ENCODE results near the gene TNRC18.
"Not testable (repeated sequence)": the region's sequence is repeated elsewhere in the genome, so short reads cannot be mapped to it uniquely, and the experiment has no call there.

The TNRC18 gene

DNA sequence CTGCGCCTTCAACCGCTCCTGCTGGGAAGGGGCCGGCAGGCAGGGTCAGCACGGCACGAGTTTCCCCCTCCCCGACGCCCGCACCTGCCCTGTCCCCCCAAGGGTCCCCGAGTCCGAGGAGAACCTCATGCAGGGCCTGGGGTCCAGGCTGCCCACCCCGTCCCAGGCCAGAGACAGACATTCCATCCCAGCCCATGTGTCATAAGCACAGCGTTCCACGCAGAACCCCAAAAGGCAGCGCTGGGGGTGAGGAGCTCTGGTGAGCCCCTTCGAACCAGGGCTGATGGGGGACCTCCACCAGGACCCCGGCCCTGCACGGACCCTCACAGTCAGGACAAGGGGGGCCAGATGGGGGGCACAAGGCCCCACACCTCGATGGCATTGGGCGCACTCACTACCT lies 49.2 kb downstream of the TNRC18 start:
- no peak for DNase-seq

DNA sequence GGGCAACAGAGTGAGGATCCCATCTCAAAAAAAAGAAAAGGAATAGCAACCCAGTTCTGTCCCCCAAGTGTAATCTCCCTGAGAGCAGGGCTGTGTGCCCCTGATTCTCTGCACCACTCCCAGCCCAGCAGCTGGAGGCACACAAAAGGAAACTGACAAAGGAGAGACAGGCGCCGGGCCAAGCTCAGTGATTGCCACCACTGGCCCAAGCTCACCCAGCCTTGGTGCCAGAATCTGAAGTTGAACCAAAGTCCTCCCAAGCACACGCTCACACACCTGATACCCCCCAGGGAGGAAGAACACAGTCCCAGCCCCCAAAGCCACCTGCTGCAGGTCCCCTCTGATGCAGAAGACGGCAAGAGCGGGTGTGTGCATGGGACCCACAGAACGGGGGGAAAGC lies 50.3 kb downstream of the TNRC18 start:
- no peak for DNase-seq

DNA sequence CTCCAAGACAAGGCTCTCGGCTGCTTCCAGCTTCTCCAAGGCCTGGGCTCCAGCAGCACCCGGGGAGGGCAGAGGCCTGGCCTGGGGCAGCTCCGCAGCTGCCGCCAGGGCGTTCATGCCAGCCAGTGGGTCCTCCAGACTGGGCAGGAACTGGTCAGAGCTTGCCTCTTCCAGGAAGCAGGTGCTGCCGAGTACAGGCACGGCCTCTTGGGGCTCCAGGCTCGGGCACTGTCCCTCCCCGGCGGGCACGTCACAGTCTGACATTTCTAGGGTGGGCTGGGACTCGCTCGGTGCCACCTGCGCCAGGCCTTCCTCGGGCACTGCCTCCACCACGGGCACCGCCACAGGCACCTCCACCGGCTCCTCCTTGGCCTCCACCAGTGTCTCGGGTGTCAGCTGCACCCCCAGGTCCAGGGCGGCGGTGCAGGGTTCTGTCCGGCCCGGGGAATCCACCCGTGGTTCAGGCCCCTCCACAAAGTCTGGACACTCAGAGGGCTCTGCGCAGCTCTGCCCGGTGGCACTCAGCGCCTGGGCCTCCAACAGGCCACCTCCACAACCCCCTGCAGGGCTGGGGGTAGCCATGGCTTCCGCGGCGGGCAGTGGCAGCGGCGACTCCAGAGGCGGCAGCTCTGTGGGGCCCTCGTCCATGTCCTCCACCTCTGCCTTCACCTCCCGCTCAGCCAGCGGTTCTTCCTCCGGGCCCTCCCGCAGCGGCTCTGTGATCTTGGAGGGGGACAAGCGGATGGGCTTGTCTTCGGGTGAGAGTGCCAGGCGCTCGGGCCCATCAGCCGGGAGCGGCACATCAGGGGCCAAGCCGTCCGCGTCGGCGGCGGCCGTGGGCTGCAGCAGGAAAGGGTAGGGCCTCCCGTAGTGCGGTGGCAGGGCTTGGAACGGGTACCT lies 52.9 kb downstream of the TNRC18 start:
- DNase-seq, result no peak

DNA sequence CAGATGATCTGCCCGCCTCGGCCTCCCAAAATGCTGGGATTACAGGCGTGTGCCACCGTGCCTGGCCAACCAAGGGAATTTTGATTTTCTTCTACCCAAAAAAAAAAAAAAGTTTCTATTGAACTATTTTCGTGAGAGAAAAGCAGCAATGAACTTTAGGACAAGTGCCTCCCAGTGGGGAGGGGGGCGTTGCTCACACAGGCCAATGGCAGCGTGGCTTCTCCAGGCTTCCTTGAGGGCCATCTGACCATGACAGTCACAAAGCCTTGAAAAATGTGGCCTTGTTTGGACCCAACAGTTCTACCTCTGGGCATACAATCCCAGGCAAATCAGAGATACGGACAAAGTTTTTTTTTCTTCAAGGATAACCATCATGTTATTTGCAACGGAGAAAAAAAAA lies 56.0 kb downstream of the TNRC18 start:
- no peak for DNase-seq

DNA sequence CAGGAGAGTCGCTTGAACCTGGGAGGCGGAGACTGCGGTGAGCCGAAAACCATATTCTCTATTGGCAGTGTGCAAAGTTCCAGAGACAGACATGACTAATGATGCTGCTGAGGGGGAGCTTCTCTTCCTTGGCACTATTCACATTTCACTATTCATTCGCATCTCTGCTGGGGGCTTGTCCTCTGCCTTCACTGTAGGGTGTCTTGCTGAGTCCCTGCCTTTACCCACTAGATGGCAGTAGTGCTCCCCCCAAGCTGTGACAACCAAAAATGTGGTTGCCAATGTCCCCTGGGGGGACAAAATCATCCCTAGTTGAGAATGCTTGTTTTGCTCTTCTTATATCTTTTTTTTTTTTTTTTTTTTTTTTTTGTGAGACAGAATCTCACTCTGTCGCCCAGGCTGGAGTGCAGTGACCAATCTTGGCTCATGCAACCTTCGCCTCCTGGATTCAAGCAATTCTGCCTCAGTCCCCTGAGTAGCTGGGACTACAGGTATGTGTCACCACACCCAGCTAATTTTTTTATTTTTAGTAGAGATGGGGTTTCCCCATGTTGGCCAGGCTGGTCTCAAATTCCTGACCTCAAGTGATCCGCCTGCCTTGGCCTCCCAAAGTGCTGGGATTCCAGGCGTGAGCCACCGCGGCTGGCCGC lies 57.5 kb downstream of the TNRC18 start:
- DNase-seq, result peak; percentile 62

DNA sequence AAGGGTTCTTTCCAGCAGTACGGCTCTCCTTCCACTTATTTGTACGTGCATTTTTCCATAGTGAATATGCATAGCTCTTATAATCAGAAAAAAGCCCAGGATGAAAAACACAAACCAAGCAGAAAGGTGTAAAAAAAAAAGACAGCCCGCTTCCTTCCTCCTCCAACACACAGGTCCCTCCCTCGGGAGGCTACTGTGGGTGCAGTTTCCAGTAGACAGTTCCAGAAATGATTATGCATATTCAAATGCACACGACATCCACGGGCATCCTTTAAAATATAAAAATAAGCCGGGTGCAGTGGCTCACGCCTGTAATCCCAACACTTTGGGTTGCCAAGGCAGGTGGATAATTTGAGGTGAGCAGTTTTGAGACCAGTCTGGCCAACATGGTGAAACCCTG lies 59.9 kb downstream of the TNRC18 start:
- no peak for DNase-seq

DNA sequence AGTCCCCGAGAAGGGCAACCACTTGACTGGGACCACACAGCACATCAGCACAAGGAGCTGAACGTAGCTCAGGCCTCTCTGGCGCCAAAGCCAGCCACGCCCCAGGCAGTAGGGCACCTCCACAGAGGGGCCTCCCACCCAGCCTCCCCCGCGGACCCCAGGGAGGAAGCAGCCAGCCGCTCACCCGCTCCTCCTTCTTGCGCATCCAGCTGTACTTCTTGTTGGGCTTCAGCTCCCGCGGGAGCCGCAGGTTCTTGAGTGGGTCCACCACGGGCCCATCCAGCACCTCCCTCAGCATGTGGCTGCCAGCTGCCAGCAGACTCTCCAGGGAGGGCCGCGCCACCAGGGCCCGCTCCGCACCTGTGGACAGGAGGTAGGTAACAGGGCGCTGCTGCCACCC lies 61.2 kb downstream of the TNRC18 start:
- no peak for DNase-seq

DNA sequence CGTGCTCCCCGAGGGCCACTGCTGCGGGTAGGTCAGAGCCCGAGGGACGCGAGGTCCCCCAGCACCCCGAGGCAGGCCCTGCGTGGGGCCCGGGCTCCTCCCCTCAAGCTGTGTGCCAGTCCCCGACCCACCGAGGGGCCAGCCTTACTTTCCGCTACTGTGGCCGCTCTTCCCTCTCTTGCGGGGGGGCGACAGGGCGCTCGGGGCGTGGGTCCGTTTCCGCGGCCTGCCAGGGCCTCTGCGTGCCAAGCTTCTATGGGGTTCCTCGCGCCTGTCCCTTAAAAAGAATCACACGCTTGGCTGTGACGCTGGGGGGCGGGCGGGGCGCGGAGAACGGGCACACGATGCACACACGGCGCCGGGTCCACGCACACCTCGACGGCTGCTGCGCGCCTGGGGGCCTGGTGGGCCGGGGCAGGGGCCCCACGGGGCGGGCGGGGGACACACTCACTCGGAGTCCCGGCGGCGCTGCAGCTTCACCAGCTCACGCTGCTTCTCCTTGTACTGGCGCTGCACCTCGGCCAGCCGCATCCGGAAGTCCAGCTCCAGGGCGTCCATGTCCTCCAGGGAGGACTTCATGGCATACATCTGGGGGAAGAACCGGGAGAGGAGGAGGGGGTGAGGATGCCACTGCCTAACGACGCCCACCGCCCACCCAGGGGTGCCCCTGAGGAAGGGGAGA lies 62.0 kb downstream of the TNRC18 start:
- no peak for DNase-seq

DNA sequence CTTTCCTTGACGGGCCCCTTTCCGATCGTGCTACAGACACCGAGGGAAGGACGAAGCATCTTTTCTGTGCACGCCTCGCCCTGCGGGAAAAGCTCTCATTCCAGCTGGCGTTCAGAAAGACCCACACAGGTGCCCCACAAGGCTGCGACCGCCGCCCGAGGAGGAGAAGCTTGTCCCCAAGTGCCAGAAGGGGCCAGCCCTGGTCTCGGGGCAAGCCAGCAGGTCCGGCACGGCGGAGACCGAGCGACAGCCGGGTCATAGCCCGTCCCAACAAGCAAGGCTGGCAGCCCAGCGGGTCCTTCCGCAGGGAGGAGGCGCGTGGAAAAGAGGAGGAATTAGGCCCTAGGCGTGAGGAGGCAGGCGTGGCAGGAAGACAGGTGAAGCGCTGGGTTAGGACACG lies 62.7 kb downstream of the TNRC18 start:
- DNase-seq, result no peak

DNA sequence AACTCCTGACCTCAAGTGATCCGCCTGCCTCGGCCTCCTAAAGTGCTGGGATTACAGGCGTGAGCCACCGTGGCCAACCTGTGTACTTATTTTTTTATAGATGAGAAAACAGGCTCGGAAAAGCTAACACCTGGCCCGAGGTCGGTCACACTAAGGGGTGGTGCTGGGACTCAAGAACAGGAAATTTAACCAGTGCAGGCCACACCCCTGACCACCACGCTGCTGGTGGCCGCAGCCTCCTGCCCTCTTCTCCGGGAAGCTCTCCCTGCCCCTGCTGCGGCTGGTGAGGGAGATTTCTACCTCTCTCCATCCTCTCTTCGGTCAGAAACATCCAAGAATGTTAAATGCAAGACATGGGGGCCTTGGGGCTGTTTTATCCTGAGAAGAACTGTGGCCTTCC lies 63.2 kb downstream of the TNRC18 start:
- no peak for DNase-seq

DNA sequence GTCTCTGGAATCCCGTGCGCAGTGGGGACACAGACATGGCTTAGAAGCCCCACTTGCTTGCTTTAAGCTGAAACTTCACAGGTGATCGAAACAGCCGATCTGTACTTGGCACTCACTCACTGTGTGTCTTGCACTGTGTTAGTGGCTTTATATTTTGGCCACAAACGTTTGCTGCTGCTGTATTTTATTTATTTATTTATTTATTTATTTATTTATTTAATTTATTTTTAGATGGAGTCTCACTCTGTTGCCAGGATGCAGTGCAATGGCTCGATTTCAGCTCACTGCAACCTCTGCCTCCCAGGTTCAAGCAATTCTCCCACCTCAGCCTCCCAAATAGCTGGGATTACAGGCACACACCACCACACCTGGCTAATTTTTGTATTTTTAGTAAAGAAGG lies 63.6 kb downstream of the TNRC18 start:
- DNase-seq, result not testable (repeated sequence)

DNA sequence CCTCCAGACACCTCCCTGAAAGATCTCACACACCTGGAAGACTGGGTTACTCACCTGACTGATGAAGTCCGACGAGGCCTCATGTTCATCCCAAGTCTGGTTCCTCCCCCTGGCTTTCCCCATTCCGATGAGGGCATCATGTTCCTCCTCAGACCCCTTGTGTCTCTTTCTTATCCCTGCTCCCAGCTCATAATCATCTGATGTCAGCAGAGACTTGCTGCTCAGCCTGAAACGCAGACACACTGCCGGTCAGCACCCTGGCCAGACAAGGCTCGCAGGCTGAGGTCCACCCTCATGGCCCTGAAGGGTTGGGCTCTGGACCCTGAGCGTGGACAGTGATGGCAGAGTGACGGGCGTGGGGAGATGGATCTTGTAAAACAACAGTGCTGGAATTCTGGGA lies 64.3 kb downstream of the TNRC18 start:
- DNase-seq, result no peak

DNA sequence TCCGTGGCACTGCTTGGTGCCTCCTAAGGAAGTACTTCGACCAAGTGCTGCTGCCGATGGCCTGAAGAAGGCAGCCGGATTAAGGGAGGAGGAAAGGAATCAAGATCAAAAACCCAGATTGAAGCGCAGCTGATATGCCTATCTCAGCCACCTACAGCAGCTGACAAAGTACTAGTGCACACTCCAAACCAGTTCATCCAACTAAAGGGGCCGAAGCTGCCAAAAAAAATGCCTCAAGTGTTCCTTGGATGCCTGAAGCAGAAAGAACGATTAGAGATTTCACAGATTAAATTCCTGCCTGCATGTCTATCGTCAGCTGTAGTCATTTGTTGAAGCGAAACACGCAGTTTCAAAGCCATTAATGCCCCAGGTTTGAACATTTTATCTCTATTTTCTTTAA lies 65.7 kb downstream of the TNRC18 start:
- no peak for DNase-seq

DNA sequence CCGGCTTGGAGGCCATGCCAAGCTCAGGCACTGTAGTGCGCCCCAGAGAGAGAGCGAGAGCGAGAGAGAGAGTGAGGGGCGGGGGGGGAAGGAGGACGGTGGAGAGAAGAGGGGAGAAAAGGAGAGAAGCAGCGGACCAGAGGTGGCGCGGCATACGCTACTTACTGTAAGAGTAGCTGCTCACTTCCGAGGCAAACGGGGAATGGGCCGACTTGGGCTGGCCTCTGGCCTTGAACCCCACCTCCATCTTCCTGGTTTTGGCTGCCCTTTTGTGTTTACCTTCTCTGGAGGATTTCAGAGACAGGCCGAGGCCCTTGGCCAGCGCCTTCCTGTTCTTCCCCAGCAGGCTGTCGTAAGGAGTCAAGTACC lies 66.9 kb downstream of the TNRC18 start:
- DNase-seq, result no peak

DNA sequence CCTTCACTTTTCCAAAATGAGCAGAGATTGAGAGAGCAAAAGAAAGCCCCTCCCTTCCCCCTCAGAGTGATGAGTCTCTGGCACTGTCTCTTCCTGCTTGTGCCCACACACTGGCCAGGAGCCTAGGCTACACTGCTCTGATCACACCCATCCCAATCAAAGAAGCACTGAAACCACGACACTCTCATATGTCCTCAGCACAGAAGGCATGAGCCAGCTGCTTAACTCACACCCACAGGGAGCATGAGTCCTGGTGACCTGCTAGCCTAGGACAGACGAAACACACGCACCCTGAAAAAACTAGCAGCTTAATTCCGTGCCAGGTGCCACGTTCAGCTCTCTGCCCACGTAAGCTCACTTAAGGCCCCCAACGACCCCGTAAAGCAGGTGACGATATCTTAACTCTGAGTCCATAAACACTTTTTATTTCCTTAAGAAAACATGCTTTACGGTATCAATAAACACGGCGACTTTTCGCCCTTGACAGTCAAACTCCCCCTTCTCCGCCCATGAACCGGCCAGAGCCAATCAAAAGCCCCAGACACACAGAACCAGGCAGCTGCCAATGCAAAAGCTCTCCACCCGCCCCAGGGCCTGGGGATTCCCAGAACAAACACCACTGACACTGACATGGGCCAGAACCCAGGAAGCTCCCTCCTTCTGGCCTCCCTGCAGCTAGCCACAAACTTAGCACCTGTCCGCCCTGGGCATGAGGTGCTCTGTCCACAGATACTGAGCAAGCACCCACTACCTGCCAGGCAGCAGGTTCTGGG lies 69.0 kb downstream of the TNRC18 start:
- no peak for DNase-seq

DNA sequence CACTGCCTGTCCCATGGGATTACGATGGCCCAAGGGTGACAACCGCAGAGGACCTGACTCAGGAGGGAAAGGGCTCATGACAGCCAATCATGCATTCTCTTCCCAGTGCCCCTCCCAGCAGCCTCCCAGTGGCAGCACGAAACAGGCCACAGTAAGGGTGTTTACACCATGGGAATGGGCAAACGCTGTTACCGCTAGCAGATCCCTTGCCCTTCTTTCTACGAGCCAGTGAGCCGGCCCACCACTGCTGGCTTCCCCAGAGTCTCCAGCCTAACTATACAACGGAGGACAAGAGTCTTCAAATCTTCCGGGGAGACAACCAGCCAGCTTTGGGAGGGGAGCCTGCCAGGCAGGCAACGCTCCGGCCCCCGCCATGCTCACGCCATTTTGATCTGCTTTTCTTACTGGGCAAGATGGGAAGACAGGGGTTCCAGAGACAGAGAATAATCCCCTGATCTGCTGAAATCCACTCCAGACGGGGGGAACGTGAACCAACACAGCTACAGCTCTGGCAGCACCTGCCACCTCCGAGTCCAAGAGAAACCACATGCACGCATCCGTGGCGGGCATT lies 71.1 kb downstream of the TNRC18 start:
- DNase-seq, result no peak

DNA sequence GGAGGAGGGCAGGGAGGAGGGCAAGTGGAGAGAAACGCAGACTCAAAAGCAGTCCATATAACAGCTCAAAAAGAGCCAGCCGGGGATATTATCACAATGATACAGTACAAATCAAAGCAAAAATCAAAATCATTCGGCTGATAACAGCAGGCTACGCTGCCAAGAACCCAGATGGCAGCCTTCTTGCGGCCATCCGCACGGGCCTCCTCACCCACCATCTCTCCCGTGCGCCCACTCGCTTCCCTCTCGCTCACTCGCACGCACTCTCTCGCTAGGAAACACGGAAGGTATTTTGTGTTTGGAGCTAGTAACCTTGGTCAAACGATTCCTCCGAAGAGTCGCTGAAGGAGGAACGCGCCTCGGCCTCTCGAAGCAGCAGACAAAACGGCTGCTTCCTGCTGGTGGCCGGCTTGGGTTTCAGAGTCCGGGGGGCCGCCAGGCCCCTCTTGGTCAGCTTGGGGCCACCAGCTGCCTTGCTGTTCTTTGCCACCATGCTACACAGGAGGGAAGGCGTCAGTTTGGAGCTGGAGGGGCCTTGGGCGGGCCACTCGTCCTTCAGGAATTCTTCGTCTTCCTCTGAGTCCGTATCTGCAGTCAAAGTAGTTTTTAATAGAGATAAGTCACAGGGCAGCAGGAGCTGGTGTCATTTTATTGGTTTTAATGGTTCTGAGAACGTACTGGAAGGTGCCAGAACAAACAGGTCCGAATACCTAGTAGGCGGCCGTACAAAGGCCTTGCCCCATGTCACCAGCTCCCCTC lies 71.9 kb downstream of the TNRC18 start:
- no peak for DNase-seq

DNA sequence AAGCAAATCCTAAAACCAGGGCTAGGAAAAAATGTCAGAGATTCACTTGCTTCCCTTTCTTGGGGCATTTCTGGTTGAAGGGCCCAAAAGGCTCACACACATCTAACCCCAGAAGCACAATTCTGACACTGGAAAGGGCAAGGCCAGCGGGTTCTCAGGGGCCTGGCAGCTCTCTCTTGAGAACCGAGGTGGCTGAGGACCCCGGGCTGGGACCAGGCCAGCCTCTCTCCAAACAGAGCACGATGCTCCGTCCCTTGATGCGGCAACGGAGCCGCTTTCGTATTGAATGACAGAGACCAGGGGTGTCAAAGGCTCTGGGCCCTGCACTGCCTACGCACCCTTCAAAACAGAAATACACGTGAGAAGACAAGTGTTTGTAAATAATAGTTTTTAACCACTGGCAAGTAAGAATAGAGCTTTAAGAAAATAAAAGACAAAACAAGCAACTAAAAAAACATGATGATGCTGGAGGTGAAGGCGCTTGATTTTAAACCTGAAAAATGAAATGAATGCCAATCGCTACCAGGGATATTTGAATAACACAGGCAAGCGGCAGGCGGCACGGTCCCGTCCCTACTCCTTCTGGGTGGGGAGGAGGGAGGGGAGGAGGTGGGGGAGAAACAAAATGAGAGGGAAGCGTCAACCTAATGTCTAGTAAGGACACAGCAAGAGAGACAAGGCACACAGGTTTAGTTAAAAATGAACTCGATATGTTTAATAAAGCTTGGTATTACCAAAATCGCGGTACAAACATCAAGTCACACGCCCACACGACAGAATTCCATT lies 72.8 kb downstream of the TNRC18 start:
- no peak for DNase-seq

DNA sequence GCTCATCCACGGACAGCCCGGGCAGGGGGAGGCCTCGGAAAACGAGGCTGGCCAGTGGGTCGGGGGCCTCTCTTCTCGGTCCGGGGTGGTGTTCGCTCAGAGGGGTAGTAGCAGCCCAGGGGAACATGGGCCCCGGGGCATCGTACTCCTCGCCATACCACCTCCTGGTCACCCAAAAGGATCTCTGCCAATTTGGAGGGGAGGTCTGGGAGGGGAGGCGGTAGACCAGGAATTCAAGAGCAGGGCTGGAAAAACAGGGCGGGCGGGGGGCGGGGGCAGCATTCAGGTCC lies 73.5 kb downstream of the TNRC18 start:
- no peak for DNase-seq

DNA sequence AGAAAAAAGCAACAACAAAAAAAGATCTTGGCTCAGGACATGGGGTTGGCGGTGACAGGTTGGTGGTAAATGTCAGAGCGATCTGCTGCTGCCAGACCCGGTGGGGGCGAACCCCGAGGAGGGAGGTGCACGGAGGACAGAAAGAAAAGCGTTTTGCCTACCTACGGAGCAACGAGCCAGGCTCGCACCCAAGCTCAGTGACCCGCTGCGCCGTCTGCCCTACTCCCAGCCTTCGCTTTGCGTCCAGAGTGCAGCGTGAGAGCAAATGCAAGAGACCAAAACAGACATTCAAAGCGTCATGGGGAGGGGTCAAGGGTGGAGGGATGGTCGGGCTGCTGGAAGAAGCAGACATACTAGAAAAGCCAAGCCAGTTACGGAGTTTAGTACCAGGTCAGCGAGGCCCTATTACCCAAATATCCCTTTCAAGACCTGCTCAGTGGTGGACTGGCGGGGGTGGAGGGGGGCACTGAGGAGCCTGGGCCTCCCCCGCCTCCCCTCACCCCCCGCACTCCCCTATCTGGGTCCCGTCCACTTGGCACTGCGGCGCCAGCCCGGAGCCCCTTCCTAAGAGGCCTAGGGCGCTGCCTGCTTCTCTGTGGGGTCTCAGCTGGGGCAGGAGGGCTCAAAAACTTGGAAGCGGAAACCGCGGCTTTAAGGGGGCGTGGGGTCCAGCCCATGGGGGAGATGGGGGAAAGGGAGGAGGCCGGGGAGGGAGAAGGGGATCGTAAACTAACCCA lies 74.0 kb downstream of the TNRC18 start:
- DNase-seq, result no peak

DNA sequence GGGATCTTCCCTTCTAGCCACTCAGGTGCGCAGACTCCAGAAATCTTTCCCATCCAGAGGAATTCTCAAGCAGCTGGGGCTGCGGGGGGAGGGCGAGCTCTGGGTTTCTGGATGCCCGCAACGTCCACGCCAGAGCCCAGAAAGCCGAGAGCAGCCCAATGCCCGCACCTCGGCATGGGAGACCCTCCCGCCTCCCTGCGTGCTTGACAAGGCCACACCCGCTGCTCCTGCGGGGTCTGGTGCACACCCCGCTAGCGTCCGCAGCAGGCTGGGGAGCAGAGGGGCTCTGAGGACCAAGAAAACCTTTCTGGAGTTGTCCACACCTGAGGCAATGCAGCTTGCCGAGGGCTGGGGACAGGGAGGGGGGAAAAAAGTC lies 74.6 kb downstream of the TNRC18 start:
- no peak for DNase-seq

Measured in HCEC 1CT (cell line).